Measurements from ENCODE around the gene B3GNT5. TPM values are rescaled to one million over a fixed set of nuclear protein-coding genes. Genes with fewer than 3 reads are reported as not detected.

Gene B3GNT5
- total and polyA plus RNA-seq, 2 donors (not counting 3 experiments of a cell fraction or from before 2014, with no cell fraction given) = 4.1 to 25.6 TPM

DNA sequence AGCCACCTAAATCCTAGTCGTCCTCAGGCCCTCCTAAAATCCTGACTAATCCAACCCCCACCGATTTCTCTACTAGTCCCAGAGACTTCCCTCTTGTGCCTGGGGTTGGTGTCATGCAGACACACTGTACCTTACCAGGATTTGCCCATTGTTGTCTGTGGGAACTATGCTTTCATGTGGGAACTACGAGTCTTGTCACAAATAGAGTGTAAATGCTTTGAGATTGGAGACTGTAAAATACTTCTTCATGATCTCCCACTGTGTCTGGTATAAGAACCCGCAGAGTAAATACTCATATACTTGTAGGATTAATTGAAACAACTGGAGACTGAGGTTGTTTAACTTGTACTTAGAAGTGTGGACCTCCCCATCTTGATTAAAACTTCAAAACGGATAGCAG lies 11.2 kb downstream of the B3GNT5 start:
- Histone ChIP-seq H3K9me1 (replicated peaks; ENCODE audit: control insufficient read depth, extremely low read depth, insufficient read depth, low read length) (no peaks in the 10 kb centered on the region), H3K79me2 (ENCODE audit: control insufficient read depth, insufficient read depth, low read length) (peaks cover 38% of the 10 kb centered on the region), H3K27me3 (ENCODE audit: control insufficient read depth in 2 of 2, insufficient read depth in 2 of 2, low read length in 2 of 2) (no peaks in the 10 kb centered on the region), H2AFZ (ENCODE audit: low read depth, low read length) (no peak overlapping the region), H3K27ac (ENCODE audit: insufficient read depth, low read depth, low read length) (no peak overlapping the region), H3K9me3 (replicated peaks; ENCODE audit: control insufficient read depth, insufficient read depth, low read length) (no peaks in the 10 kb centered on the region), H3K9ac (replicated peaks; ENCODE audit: extremely low read depth, insufficient read depth, low read length) (no peak overlapping the region), H3K36me3 (ENCODE audit: control insufficient read depth in 2 of 2, extremely low read depth in 1 of 2, insufficient read depth in 2 of 2, low read length in 2 of 2) (no peaks in the 10 kb centered on the region), H3K4me1 (ENCODE audit: control insufficient read depth, extremely low read depth, insufficient read depth, low read length) (peaks cover 18% of the 10 kb centered on the region), H3K4me2 (ENCODE audit: insufficient read depth, low read length) (no peak overlapping the region), H4K20me1 (replicated peaks; ENCODE audit: control insufficient read depth, extremely low read depth, insufficient read depth, low read length) (no peaks in the 10 kb centered on the region), H3K4me3 (replicated peaks in 1 of 3; ENCODE audit: insufficient read depth in 1 of 3, low read depth in 1 of 3, low read length in 3 of 3) (no peak overlapping the region)
- BruUV-seq (replicated peaks) = no TSS peak
- FAIRE-seq (no peak), DNase-seq (ENCODE audit: low read depth, low spot score) (no peak)
- ChIA-PET POLR2A (no interaction called here), CTCF (interaction anchor here (1.0 to 2.4 kb wide), 3 partner anchors 12 to 141 kb away, joined by 3 to 10 read pairs (median 4); no protein-coding TSS in a partner anchor)
- dilution Hi-C loops (cut with MboI; ENCODE audit: extremely low pct_ligation_motif_present, low sequenced_read_pairs) (no loop called here), intact Hi-C loops (cut with micrococcal nuclease) (no loop called here)
- TF ChIP-seq MYC (IDR thresholded peaks at IDR 0.05; ENCODE audit: low read depth, low read length) (no peak), JUN (IDR thresholded peaks at IDR 0.05; ENCODE audit: borderline replicate concordance, insufficient read depth, insufficient read length, low read depth) (no peak), EZH2 (IDR thresholded peaks at IDR 0.05; ENCODE audit: borderline replicate concordance, low read depth, low read length, severe bottlenecking) (no peak), GATA2 (IDR thresholded peaks at IDR 0.05; ENCODE audit: insufficient read depth, insufficient read length, low read depth, low read length) (no peak), POLR2A (IDR thresholded peaks at IDR 0.05; ENCODE audit: low read depth, low read length) (no peak), POLR2AphosphoS5 (IDR thresholded peaks at IDR 0.05; ENCODE audit: insufficient read depth, low read depth, low read length) (no peak), FOS (IDR thresholded peaks at IDR 0.05; ENCODE audit: borderline replicate concordance, insufficient read depth, low read length) (no peak)
- TF ChIP-seq, protein P1, sequence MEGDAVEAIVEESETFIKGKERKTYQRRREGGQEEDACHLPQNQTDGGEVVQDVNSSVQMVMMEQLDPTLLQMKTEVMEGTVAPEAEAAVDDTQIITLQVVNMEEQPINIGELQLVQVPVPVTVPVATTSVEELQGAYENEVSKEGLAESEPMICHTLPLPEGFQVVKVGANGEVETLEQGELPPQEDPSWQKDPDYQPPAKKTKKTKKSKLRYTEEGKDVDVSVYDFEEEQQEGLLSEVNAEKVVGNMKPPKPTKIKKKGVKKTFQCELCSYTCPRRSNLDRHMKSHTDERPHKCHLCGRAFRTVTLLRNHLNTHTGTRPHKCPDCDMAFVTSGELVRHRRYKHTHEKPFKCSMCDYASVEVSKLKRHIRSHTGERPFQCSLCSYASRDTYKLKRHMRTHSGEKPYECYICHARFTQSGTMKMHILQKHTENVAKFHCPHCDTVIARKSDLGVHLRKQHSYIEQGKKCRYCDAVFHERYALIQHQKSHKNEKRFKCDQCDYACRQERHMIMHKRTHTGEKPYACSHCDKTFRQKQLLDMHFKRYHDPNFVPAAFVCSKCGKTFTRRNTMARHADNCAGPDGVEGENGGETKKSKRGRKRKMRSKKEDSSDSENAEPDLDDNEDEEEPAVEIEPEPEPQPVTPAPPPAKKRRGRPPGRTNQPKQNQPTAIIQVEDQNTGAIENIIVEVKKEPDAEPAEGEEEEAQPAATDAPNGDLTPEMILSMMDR (IDR thresholded peaks at IDR 0.05; ENCODE audit: extremely low read depth in 1 of 2, insufficient read depth in 1 of 2, low read depth in 1 of 2, low read length in 2 of 2) = no peak
- TF ChIP-seq, protein P2, sequence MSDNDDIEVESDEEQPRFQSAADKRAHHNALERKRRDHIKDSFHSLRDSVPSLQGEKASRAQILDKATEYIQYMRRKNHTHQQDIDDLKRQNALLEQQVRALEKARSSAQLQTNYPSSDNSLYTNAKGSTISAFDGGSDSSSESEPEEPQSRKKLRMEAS (IDR thresholded peaks at IDR 0.05; ENCODE audit: insufficient read depth, insufficient read length) = no peak
